GM13976 (cell line): Measurements from ENCODE around the gene AP2A2.

ENCODE experiments used
- DNase-seq: peaks from one replicate; pipeline ENCODE4 v3.0.0; 2012; ENCODE audit warnings: low spot score
- in situ Hi-C: fragments of 300-500 bp; cut with MboI; formaldehyde crosslinking; loops from one replicate; pipeline ENCODE4 v1.12.0; 2022; ENCODE audit warnings: low sequenced_read_pairs, mixed read lengths, inconsistent platforms; ENCODE audit not compliant: unreplicated experiment
- TF ChIP-seq, protein P1 (sequence below): IDR thresholded peaks from 2 replicates; pipeline ENCODE4 v1.5.1; 2012; ENCODE audit warnings: borderline replicate concordance, mild to moderate bottlenecking; ENCODE audit not compliant: insufficient read depth; ENCODE audit errors: extremely low read depth, missing control alignments, control extremely low read depth

AP2A2 gene

GRCh38 chr11:1028291-1028540 lies 102.5 kb downstream of the AP2A2 start:
- DNase-seq, result no peak
- TF ChIP-seq, protein P1, sequence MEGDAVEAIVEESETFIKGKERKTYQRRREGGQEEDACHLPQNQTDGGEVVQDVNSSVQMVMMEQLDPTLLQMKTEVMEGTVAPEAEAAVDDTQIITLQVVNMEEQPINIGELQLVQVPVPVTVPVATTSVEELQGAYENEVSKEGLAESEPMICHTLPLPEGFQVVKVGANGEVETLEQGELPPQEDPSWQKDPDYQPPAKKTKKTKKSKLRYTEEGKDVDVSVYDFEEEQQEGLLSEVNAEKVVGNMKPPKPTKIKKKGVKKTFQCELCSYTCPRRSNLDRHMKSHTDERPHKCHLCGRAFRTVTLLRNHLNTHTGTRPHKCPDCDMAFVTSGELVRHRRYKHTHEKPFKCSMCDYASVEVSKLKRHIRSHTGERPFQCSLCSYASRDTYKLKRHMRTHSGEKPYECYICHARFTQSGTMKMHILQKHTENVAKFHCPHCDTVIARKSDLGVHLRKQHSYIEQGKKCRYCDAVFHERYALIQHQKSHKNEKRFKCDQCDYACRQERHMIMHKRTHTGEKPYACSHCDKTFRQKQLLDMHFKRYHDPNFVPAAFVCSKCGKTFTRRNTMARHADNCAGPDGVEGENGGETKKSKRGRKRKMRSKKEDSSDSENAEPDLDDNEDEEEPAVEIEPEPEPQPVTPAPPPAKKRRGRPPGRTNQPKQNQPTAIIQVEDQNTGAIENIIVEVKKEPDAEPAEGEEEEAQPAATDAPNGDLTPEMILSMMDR, result no peak
- in situ Hi-C loops, result loop anchor here (25.0 kb wide), 1 partner anchor 109 kb away; no protein-coding TSS in a partner anchor

DNA sequence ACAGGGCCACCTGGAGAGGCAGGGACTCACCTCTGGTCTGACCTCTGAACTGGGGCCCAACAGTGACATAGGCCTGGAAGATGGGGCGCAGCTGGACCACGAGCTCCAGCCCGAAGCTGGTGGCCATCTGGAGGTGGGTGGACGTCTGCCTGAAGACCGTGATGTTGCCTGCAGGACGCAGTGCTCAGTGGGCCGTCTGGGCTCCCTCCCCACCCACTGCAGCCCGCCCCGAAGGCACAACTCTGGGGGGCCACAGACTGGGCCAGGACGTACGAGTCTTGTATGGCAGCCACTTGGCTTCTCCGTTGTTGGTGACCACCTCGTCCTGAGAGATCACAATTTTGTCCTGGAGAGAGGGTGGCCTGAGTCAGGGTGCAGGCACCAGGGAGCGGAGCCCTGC lies 102.9 kb downstream of the AP2A2 start:
- in situ Hi-C loops, result loop anchor here (25.0 kb wide), 1 partner anchor 109 kb away; no protein-coding TSS in a partner anchor
- DNase-seq, result no peak
- TF ChIP-seq, protein P1, result no peak

- DNase-seq, result no peak
- TF ChIP-seq, protein P1, result no peak
- in situ Hi-C loops, result loop anchor here (25.0 kb wide), 1 partner anchor 108 kb away; no protein-coding TSS in a partner anchor
Measured at GRCh38 chr11:1029051-1029450, 103.4 kb downstream of the AP2A2 start.

- DNase-seq, result no peak
- TF ChIP-seq, protein P1, result no peak
- in situ Hi-C loops, result loop anchor here (25.0 kb wide), 1 partner anchor 108 kb away; no protein-coding TSS in a partner anchor
Measured at GRCh38 chr11:1029654-1030053, 104.0 kb downstream of the AP2A2 start.

GRCh38 chr11:1030086-1030485 lies 104.4 kb downstream of the AP2A2 start:
- in situ Hi-C loops, result loop anchor here (25.0 kb wide), 1 partner anchor 107 kb away; no protein-coding TSS in a partner anchor
- no peak for DNase-seq
- TF ChIP-seq, protein P1, result no peak

GRCh38 chr11:1030556-1030955 lies 104.9 kb downstream of the AP2A2 start:
- in situ Hi-C loops, result loop anchor here (25.0 kb wide), 1 partner anchor 107 kb away; no protein-coding TSS in a partner anchor
- no peak for DNase-seq
- TF ChIP-seq, protein P1, result no peak
